Peyer's patch (tissue), 4 donors: ENCODE data around the gene CR1L.

ENCODE experiments used
- CTCF ChIP-seq, 6 experiments: fragments of 450-650 bp in 4 of 6; fragments of 200-600 bp in 2 of 6; sonication (generic) in 1 of 6; IDR thresholded peaks; one replicate each; pipeline ENCODE4 v1.5.1; 2017 to 2019; ENCODE audit warnings: antibody characterized with exemption in 6 of 6, mild to moderate bottlenecking in 3 of 6, moderate library complexity in 1 of 6
- POLR2A ChIP-seq, 2 donors: fragments of 450-650 bp; IDR thresholded peaks; one replicate each; pipeline ENCODE4 v1.5.1; 2017; ENCODE audit warnings: antibody characterized with exemption in 2 of 2, mild to moderate bottlenecking in 2 of 2, moderate library complexity in 2 of 2

- TF ChIP-seq CTCF (IDR thresholded peaks at IDR 0.05): no peak
- no peak for TF ChIP-seq POLR2A (IDR thresholded peaks at IDR 0.05)
Observed at GRCh38 chr1:207605444-207606361, 39.2 kb upstream of the CR1L start.
